HCT116 (cell line): Measurements from ENCODE around the gene CYB5R3. TPM values are rescaled to one million over a fixed set of nuclear protein-coding genes. Genes with fewer than 3 reads are reported as not detected.

Experiments used
- ATAC-seq: fragments of 200-7000 bp; cut with Tn5 transposase; 2 replicates; pipeline ENCODE4 v1.9.1; 2020; ENCODE audit warnings: mild to moderate bottlenecking, moderate library complexity
- BruUV-seq: library from RNA; stranded (reverse); fragments of 400-500 nt; replicated peaks from 2 replicates; lab custom pipeline; 2021; lab: Mats Ljungman, UMichigan
- CTCF ChIA-PET: fragments of 300-600 bp; sonication (Branson Sonifier 250); formaldehyde crosslinking; loops from one replicate; lab custom pipeline; 2021; ENCODE audit warnings: antibody characterized with exemption; lab: Charles Lee
- POLR2A ChIA-PET: fragments of 300-600, 350-600 bp; sonication (Branson Sonifier 250); formaldehyde crosslinking; loops from one replicate; lab custom pipeline; 2021; ENCODE audit warnings: antibody characterized with exemption; lab: Charles Lee
- RAD21 ChIA-PET, 2 experiments: fragments of 300-600 bp; sonication (Branson Sonifier 250); formaldehyde crosslinking; loops; one replicate each; lab custom pipeline; 2023; ENCODE audit warnings: low total read pairs in 2 of 2; ENCODE audit not compliant: uncharacterized antibody in 2 of 2, unreplicated experiment in 2 of 2, low non-redundant PET in 1 of 2; lab: Charles Lee
- DNase-seq: peaks from one replicate; pipeline ENCODE4 v3.0.0-alpha.2; 2010; ENCODE audit warnings: low read depth, low spot score
- H2AFZ ChIP-seq: fragments of 200-600 bp; shearing (Covaris generic), sonication (generic); 2 replicates; pipeline ENCODE4 v1.6.1; 2017; ENCODE audit warnings: low read depth, mixed run types, mixed read lengths, antibody characterized with exemption, low read length; ENCODE audit not compliant: poor library complexity, severe bottlenecking
- H3K27ac ChIP-seq: 2 replicates; pipeline ENCODE4 v1.5.1; 2012; ENCODE audit warnings: low read depth, low read length
- H3K27me3 ChIP-seq: fragments of 200-600 bp; sonication (generic); 2 replicates; pipeline ENCODE4 v1.6.1; 2016; ENCODE audit warnings: mixed run types, low read length, mixed read lengths; ENCODE audit not compliant: insufficient read depth
- H3K36me3 ChIP-seq, 2 experiments: fragments of 200-500 bp in 1 of 2; fragments of 200-600 bp in 1 of 2; sonication (Bioruptor generic) in 1 of 2; sonication (generic) in 1 of 2; 2 replicates each; pipeline versions ENCODE4 v1.5.1 to v1.6.1; 2014 to 2016; ENCODE audit warnings: low read length in 2 of 2, inconsistent platforms in 1 of 2, mixed read lengths in 1 of 2, mixed run types in 1 of 2; ENCODE audit not compliant: insufficient read depth in 2 of 2, control insufficient read depth in 1 of 2
- H3K4me1 ChIP-seq, 2 experiments: fragments of 200-600 bp in 1 of 2; sonication (generic) in 1 of 2; 2 replicates each; pipeline versions ENCODE4 v1.5.1 to v1.6.1; 2012 to 2017; ENCODE audit warnings: low read length in 2 of 2, inconsistent platforms in 1 of 2, mild to moderate bottlenecking in 1 of 2, mixed read lengths in 1 of 2, mixed run types in 1 of 2, moderate library complexity in 1 of 2; ENCODE audit not compliant: insufficient read depth in 2 of 2, control insufficient read depth in 1 of 2
- H3K4me2 ChIP-seq: fragments of 200-600 bp; sonication (generic); 2 replicates; pipeline ENCODE4 v1.6.1; 2017; ENCODE audit warnings: mixed run types, low read length, mixed read lengths
- H3K4me3 ChIP-seq, 2 experiments: fragments of 200-600 bp in 1 of 2; sonication (generic) in 1 of 2; replicated peaks in 1 of 2; 2 replicates each; pipeline ENCODE4 v1.5.1; 2011 to 2016; ENCODE audit warnings: low read length in 2 of 2, control low read depth in 1 of 2, low read depth in 1 of 2, mild to moderate bottlenecking in 1 of 2, mixed read lengths in 1 of 2, mixed run types in 1 of 2
- H3K79me2 ChIP-seq: fragments of 200-600 bp; sonication (generic); 2 replicates; pipeline ENCODE4 v1.6.1; 2017; ENCODE audit warnings: mild to moderate bottlenecking, mixed run types, low read length, moderate library complexity, mixed read lengths; ENCODE audit not compliant: insufficient read depth
- H3K9ac ChIP-seq: fragments of 200-600 bp; sonication (generic); 2 replicates; pipeline ENCODE4 v1.6.1; 2016; ENCODE audit warnings: low read length, mixed read lengths
- H3K9me2 ChIP-seq: fragments of 200-600 bp; sonication (generic), shearing (Covaris generic); 2 replicates; pipeline ENCODE4 v1.6.1; 2017; ENCODE audit warnings: mixed run types, mild to moderate bottlenecking, moderate library complexity; ENCODE audit not compliant: insufficient read depth
- H3K9me3 ChIP-seq, 2 experiments: fragments of 200-500 bp in 1 of 2; fragments of 200-600 bp in 1 of 2; sonication (Bioruptor generic) in 1 of 2; sonication (generic) in 1 of 2; 2 replicates each; pipeline ENCODE4 v1.6.1; 2014 to 2017; ENCODE audit warnings: low read length in 2 of 2, mixed read lengths in 2 of 2, inconsistent platforms in 1 of 2, low read depth in 1 of 2, mild to moderate bottlenecking in 1 of 2, mixed run types in 1 of 2, moderate library complexity in 1 of 2; ENCODE audit not compliant: control insufficient read depth in 1 of 2, insufficient read depth in 1 of 2
- H4K20me1 ChIP-seq: fragments of 200-600 bp; sonication (generic), shearing (Covaris generic); 2 replicates; pipeline ENCODE4 v1.6.1; 2017; ENCODE audit warnings: mixed run types, mild to moderate bottlenecking, moderate library complexity; ENCODE audit not compliant: insufficient read depth
- JUND ChIP-seq: IDR thresholded peaks from 2 replicates; pipeline ENCODE4 v1.6.1; 2012
- POLR2A ChIP-seq: IDR thresholded peaks from 2 replicates; pipeline ENCODE4 v1.7.0; 2011; ENCODE audit warnings: borderline replicate concordance; ENCODE audit not compliant: insufficient read depth, insufficient read length; ENCODE audit errors: extremely low read depth
- POLR2AphosphoS5 ChIP-seq: IDR thresholded peaks from 2 replicates; pipeline ENCODE4 v1.6.1; 2011; ENCODE audit warnings: mild to moderate bottlenecking, low read depth, low read length, moderate library complexity
- SIN3A ChIP-seq: IDR thresholded peaks from 2 replicates; pipeline ENCODE4 v1.6.1; 2012; ENCODE audit warnings: low read depth
- SRF ChIP-seq: IDR thresholded peaks from 2 replicates; pipeline ENCODE4 v1.6.1; 2012; ENCODE audit warnings: low read depth
- TCF7L2 ChIP-seq: IDR thresholded peaks from 2 replicates; pipeline ENCODE4 v1.7.0; 2011; ENCODE audit warnings: borderline replicate concordance, inconsistent platforms; ENCODE audit not compliant: insufficient read depth, insufficient read length; ENCODE audit errors: extremely low read depth
- YY1 ChIP-seq: IDR thresholded peaks from 2 replicates; pipeline ENCODE4 v1.6.1; 2011; ENCODE audit warnings: low read length, low read depth, moderate library complexity, mild to moderate bottlenecking; ENCODE audit not compliant: insufficient replicate concordance; ENCODE audit errors: extremely low read depth
- intact Hi-C: fragments of 100-400 bp; cut with micrococcal nuclease; formaldehyde crosslinking; loops from 2 replicates; pipeline ENCODE4 v1.10.0; 2022
- total RNA-seq: library from RNA; stranded (reverse); gene quantifications from one replicate; pipeline ENCODE4 v1.2.1, GENCODE V29; 2021; ENCODE audit not compliant: unreplicated experiment
- TF ChIP-seq, protein P1 (sequence below): IDR thresholded peaks from 2 replicates; pipeline ENCODE4 v1.6.1; 2011; ENCODE audit warnings: mild to moderate bottlenecking, low read length, moderate library complexity; ENCODE audit not compliant: insufficient replicate concordance; ENCODE audit errors: extremely low read depth
- TF ChIP-seq, protein P2 (sequence below): IDR thresholded peaks from 2 replicates; pipeline ENCODE4 v1.6.1; 2012

CYB5R3 gene
- total RNA-seq, 1 experiment from 2014 or later = 127 TPM

DNA sequence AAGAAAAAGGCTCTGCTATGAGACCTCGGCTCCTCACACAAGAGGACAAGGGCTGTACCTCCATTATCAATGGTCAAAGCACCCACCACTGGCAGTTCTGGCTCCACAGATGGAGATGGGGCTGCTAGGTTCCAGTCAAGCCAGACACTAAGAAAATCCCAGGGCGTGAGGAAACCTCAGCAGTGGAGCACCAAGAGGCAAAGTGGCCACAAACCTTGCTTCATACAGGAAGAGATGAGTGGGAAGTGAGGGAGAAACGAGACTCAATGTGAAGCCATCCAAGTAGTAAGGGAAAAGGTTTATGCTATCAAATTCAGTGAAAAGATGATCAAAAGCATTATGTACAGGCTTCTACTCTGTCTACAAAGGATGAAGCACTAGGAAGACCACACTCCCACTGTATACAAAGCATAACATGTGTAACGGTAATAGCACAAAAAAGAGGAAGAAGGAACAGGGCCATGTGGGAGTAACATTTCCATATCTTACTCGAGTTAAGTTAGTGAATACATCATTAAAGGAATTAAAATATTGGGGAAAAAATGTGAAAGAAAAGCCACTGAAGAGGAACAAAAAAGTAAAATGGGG is 61.5 kb downstream of the CYB5R3 start:
- Histone ChIP-seq H3K4me1 (peaks cover 0 to 2% of the 10 kb centered on the region in 2 experiments; a peak in 1 of 4 replicates), H3K9me2 (no peaks in the 10 kb centered on the region), H3K4me3 (no peak overlapping the region), H3K9me3 (no peaks in the 10 kb centered on the region), H3K9ac (no peak overlapping the region), H3K27me3 (no peaks in the 10 kb centered on the region), H3K4me2 (no peak overlapping the region), H3K36me3 (peaks cover 57 to 65% of the 10 kb centered on the region in 2 experiments; a peak in 3 of 4 replicates), H2AFZ (no peak overlapping the region), H3K27ac (no peak overlapping the region), H4K20me1 (no peaks in the 10 kb centered on the region), H3K79me2 (peaks cover 29% of the 10 kb centered on the region; the same call in 1 of the 2 replicates)
- no peak for DNase-seq
- TF ChIP-seq POLR2AphosphoS5 (no peak), YY1 (no peak), POLR2A (no peak), TCF7L2 (no peak), JUND (no peak), SRF (no peak), SIN3A (no peak)
- TF ChIP-seq, protein P1, sequence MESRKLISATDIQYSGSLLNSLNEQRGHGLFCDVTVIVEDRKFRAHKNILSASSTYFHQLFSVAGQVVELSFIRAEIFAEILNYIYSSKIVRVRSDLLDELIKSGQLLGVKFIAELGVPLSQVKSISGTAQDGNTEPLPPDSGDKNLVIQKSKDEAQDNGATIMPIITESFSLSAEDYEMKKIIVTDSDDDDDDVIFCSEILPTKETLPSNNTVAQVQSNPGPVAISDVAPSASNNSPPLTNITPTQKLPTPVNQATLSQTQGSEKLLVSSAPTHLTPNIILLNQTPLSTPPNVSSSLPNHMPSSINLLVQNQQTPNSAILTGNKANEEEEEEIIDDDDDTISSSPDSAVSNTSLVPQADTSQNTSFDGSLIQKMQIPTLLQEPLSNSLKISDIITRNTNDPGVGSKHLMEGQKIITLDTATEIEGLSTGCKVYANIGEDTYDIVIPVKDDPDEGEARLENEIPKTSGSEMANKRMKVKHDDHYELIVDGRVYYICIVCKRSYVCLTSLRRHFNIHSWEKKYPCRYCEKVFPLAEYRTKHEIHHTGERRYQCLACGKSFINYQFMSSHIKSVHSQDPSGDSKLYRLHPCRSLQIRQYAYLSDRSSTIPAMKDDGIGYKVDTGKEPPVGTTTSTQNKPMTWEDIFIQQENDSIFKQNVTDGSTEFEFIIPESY = no peak
- TF ChIP-seq, protein P2, sequence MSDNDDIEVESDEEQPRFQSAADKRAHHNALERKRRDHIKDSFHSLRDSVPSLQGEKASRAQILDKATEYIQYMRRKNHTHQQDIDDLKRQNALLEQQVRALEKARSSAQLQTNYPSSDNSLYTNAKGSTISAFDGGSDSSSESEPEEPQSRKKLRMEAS = no peak
- ATAC-seq = no peak
- intact Hi-C loops = no loop called here
- RAD21 ChIA-PET = no interaction called here
- POLR2A ChIA-PET = no interaction called here
- BruUV-seq = no TSS peak
- CTCF ChIA-PET = no interaction called here
